Measurements from ENCODE around the gene C16orf96.

C16orf96 gene

GRCh38 chr16:4556112-4556511 lies at the start of gene C16orf96:
TSS of gene C16orf96 (plus strand) at chr16:4556340. CDS start at chr16:4556490, 150 bp downstream.
- DNase-seq (ENCODE audit: low read depth): no peak

GRCh38 chr16:4506450-4506849 lies 49.7 kb upstream of the C16orf96 start:
- peak; percentile 19 for DNase-seq (ENCODE audit: low read depth)

- no peak for DNase-seq (ENCODE audit: low read depth)
Measured at GRCh38 chr16:4507588-4508345, 48.4 kb upstream of the C16orf96 start.

- no peak for DNase-seq (ENCODE audit: low read depth)
Measured at GRCh38 chr16:4508806-4509205, 47.3 kb upstream of the C16orf96 start.

GRCh38 chr16:4509420-4509819 lies 46.7 kb upstream of the C16orf96 start:
- no peak for DNase-seq (ENCODE audit: low read depth)

- no peak for DNase-seq (ENCODE audit: low read depth)
Measured at GRCh38 chr16:4510131-4510530, 46.0 kb upstream of the C16orf96 start.

- no peak for DNase-seq (ENCODE audit: low read depth)
Measured at GRCh38 chr16:4510747-4511426, 45.3 kb upstream of the C16orf96 start.

GRCh38 chr16:4511441-4512082 lies 44.6 kb upstream of the C16orf96 start:
- no peak for DNase-seq (ENCODE audit: low read depth)

- DNase-seq (ENCODE audit: low read depth): no peak
Measured at GRCh38 chr16:4512473-4512872, 43.7 kb upstream of the C16orf96 start.

GRCh38 chr16:4513086-4513860 lies 42.9 kb upstream of the C16orf96 start:
- DNase-seq (ENCODE audit: low read depth): no peak

- DNase-seq (ENCODE audit: low read depth): no peak
Measured at GRCh38 chr16:4513881-4514280, 42.3 kb upstream of the C16orf96 start.

- DNase-seq (ENCODE audit: low read depth): no peak
Measured at GRCh38 chr16:4514606-4515005, 41.5 kb upstream of the C16orf96 start.

- DNase-seq (ENCODE audit: low read depth): no peak
Measured at GRCh38 chr16:4515611-4516233, 40.4 kb upstream of the C16orf96 start.

GRCh38 chr16:4517812-4518680 lies 38.1 kb upstream of the C16orf96 start:
- DNase-seq (ENCODE audit: low read depth): no peak

- no peak for DNase-seq (ENCODE audit: low read depth)
Measured at GRCh38 chr16:4519274-4520058, 36.7 kb upstream of the C16orf96 start.

GRCh38 chr16:4520913-4521312 lies 35.2 kb upstream of the C16orf96 start:
- no peak for DNase-seq (ENCODE audit: low read depth)

GRCh38 chr16:4522051-4522581 lies 34.0 kb upstream of the C16orf96 start:
- no peak for DNase-seq (ENCODE audit: low read depth)

- DNase-seq (ENCODE audit: low read depth): no peak
Measured at GRCh38 chr16:4523686-4524085, 32.5 kb upstream of the C16orf96 start.

- no peak for DNase-seq (ENCODE audit: low read depth)
Measured at GRCh38 chr16:4524571-4524970, 31.6 kb upstream of the C16orf96 start.

GRCh38 chr16:4525069-4525468 lies 31.1 kb upstream of the C16orf96 start:
- DNase-seq (ENCODE audit: low read depth): no peak

Data from stimulated activated CD8-positive, alpha-beta memory T cell treated with anti-CD3 and anti-CD28 coated beads, Interleukin-12 subunit alpha, Interleukin-12 subunit beta, amount 100 ng/mL, for 4 hours (primary cell).